ENCODE data around the gene RPS6KA3. TPM values are rescaled to one million over a fixed set of nuclear protein-coding genes. Genes with fewer than 3 reads are reported as not detected.

The RPS6KA3 gene
- total RNA-seq, 4 donors from 2014 or later = 33.8 to 55.4 (median 46.4) TPM

GRCh38 chrX:20135944-20136343 lies 130.8 kb downstream of the RPS6KA3 start:
- no peak overlapping the region for H3K4me3 ChIP-seq
- no peaks in the 10 kb centered on the region for H3K27me3 ChIP-seq
- peaks cover 0 to 21% (median 15%) of the 10 kb centered on the region in 3 donors for H3K4me1 ChIP-seq
- TF ChIP-seq EP300 (IDR thresholded peaks at IDR 0.05) (no peak), POLR2A (IDR thresholded peaks at IDR 0.05) (no peak), POLR2AphosphoS5 (IDR thresholded peaks at IDR 0.05) (no peak)
- TF ChIP-seq, protein P1, sequence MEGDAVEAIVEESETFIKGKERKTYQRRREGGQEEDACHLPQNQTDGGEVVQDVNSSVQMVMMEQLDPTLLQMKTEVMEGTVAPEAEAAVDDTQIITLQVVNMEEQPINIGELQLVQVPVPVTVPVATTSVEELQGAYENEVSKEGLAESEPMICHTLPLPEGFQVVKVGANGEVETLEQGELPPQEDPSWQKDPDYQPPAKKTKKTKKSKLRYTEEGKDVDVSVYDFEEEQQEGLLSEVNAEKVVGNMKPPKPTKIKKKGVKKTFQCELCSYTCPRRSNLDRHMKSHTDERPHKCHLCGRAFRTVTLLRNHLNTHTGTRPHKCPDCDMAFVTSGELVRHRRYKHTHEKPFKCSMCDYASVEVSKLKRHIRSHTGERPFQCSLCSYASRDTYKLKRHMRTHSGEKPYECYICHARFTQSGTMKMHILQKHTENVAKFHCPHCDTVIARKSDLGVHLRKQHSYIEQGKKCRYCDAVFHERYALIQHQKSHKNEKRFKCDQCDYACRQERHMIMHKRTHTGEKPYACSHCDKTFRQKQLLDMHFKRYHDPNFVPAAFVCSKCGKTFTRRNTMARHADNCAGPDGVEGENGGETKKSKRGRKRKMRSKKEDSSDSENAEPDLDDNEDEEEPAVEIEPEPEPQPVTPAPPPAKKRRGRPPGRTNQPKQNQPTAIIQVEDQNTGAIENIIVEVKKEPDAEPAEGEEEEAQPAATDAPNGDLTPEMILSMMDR (IDR thresholded peaks at IDR 0.05) = no peak
- H3K36me3 ChIP-seq = peaks cover 0 to 65% of the 10 kb centered on the region in 2 donors
- WGBS, 2 donors (ENCODE audit: low coverage in 1 of 2) = 58 to 76% methylated on average over 5 of the region's 5 CpGs
- no peak for ATAC-seq
- H3K9me3 ChIP-seq = no peaks in the 10 kb centered on the region
- no peak overlapping the region for H3K27ac ChIP-seq

- no peak overlapping the region for H3K4me3 ChIP-seq
- H3K4me1 ChIP-seq = no peaks in the 10 kb centered on the region
- no peaks in the 10 kb centered on the region for H3K9me3 ChIP-seq
- TF ChIP-seq EP300 (IDR thresholded peaks at IDR 0.05) (no peak), POLR2A (IDR thresholded peaks at IDR 0.05) (no peak), POLR2AphosphoS5 (IDR thresholded peaks at IDR 0.05) (no peak)
- TF ChIP-seq, protein P1 (IDR thresholded peaks at IDR 0.05) = no peak
- WGBS, 2 donors (ENCODE audit: low coverage in 1 of 2) = 80% methylated on average over 1 of the region's 1 CpG; no CpG with 5 or more reads in 1 of the 2 donors
- no peaks in the 10 kb centered on the region for H3K27me3 ChIP-seq
- no peak for ATAC-seq
- peaks cover 0 to 78% of the 10 kb centered on the region in 2 donors for H3K36me3 ChIP-seq
- H3K27ac ChIP-seq = no peak overlapping the region
Observed at GRCh38 chrX:20132666-20133065, 134.0 kb downstream of the RPS6KA3 start.

- Histone ChIP-seq H3K4me1 (no peaks in the 10 kb centered on the region), H3K27me3 (no peaks in the 10 kb centered on the region), H3K36me3 (peaks cover 0 to 59% of the 10 kb centered on the region in 2 donors), H3K27ac (no peak overlapping the region), H3K9me3 (no peaks in the 10 kb centered on the region), H3K4me3 (no peak overlapping the region)
- TF ChIP-seq EP300 (IDR thresholded peaks at IDR 0.05) (no peak), POLR2AphosphoS5 (IDR thresholded peaks at IDR 0.05) (no peak), POLR2A (IDR thresholded peaks at IDR 0.05) (no peak)
- TF ChIP-seq, protein P1 (IDR thresholded peaks at IDR 0.05) = no peak
- 89 to 100% methylated on average over 1 of the region's 1 CpG for WGBS, 2 donors (ENCODE audit: low coverage in 1 of 2)
- ATAC-seq = no peak
Observed at GRCh38 chrX:20130357-20130756, 136.4 kb downstream of the RPS6KA3 start.

DNA sequence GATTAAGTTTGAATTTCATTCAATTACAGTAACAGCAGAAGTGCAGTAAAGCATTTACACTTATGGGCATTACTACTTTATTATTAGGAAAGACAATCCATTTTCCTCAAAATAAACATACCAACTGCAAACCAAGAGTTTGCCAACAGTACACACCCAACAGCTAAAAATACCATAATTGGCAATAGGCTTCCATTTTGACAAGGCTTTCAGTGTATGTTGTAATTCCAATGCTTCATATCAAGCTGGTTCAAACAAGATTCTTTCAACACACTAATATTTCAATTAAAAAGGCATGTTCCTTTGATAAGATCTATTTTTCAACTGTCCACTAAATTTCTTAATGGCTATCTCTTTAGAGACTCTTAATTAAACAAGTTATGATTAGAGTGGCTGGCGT lies 137.2 kb downstream of the RPS6KA3 start:
- TF ChIP-seq POLR2AphosphoS5 (IDR thresholded peaks at IDR 0.05) (no peak), POLR2A (IDR thresholded peaks at IDR 0.05) (no peak), EP300 (IDR thresholded peaks at IDR 0.05) (no peak)
- TF ChIP-seq, protein P1 (IDR thresholded peaks at IDR 0.05) = no peak
- no peak for ATAC-seq
- 82 to 83% methylated on average over 1 of the region's 1 CpG for WGBS, 2 donors (ENCODE audit: low coverage in 1 of 2)
- no peaks in the 10 kb centered on the region for H3K27me3 ChIP-seq
- peaks cover 0 to 56% of the 10 kb centered on the region in 2 donors for H3K36me3 ChIP-seq
- no peaks in the 10 kb centered on the region for H3K4me1 ChIP-seq
- no peak overlapping the region for H3K27ac ChIP-seq
- no peaks in the 10 kb centered on the region for H3K9me3 ChIP-seq
- H3K4me3 ChIP-seq = no peak overlapping the region

DNA sequence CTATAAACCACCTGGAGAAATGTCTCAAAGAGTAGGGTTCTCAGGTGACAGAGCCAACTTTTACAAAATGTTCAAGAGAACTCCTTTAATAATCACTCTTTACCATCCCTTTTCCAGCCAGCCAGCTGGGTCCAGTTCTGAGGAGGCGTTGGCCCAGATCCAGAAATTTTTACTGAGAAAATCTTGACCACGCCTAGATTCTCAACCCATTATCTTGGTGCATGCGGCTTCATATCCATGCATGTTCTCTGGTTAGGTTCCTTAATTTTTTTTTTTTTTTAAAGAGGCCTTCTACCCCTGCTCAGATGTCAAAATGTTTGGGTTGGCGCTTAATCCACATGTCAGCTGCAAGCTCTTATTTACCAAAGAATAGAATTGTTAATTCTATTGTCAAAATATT lies 138.0 kb downstream of the RPS6KA3 start:
- Histone ChIP-seq H3K4me3 (no peak overlapping the region), H3K36me3 (peaks cover 0 to 47% of the 10 kb centered on the region in 2 donors), H3K4me1 (no peaks in the 10 kb centered on the region), H3K9me3 (no peaks in the 10 kb centered on the region), H3K27ac (no peak overlapping the region), H3K27me3 (no peaks in the 10 kb centered on the region)
- TF ChIP-seq POLR2AphosphoS5 (IDR thresholded peaks at IDR 0.05) = no peak
- no peak for TF ChIP-seq EP300 (IDR thresholded peaks at IDR 0.05)
- TF ChIP-seq, protein P1 (IDR thresholded peaks at IDR 0.05) = no peak
- TF ChIP-seq POLR2A (IDR thresholded peaks at IDR 0.05) = no peak
- 37 to 80% methylated on average over 4 of the region's 4 CpGs for WGBS, 2 donors (ENCODE audit: low coverage in 1 of 2)
- ATAC-seq = no peak
